Body of pancreas (tissue), 4 donors: ENCODE results near the gene GPS1.
A peak's percentile ranks its signal among the peaks of the same experiment; 100 is the strongest.

Experiments used
- CTCF ChIP-seq, 7 experiments: fragments of 450-650 bp in 4 of 7; fragments of 200-600 bp in 3 of 7; sonication (generic) in 3 of 7; IDR thresholded peaks; one replicate each; pipeline ENCODE4 v1.5.1; 2016 to 2019; ENCODE audit warnings: antibody characterized with exemption in 7 of 7
- POLR2A ChIP-seq, 3 donors: fragments of 450-650 bp; IDR thresholded peaks; one replicate each; pipeline ENCODE4 v1.6.1; 2016; ENCODE audit warnings: antibody characterized with exemption in 3 of 3, mild to moderate bottlenecking in 2 of 3

- TF ChIP-seq CTCF (IDR thresholded peaks at IDR 0.05), result peak in 5 of 7 experiments; percentile 36 to 60 (median 45)
- TF ChIP-seq POLR2A (IDR thresholded peaks at IDR 0.05), result peak; percentile 93 to 98 (median 96)
Observed at GRCh38 chr17:82098169-82098938, 46.7 kb downstream of the GPS1 start, which contains the start of gene FASN.
